ENCODE measurements around the gene NT5C2. TPM values are rescaled to one million over a fixed set of nuclear protein-coding genes. Genes with fewer than 3 reads are reported as not detected.
A peak's percentile ranks its signal among the peaks of the same experiment; 100 is the strongest.
"Not testable (repeated sequence)": the region's sequence is repeated elsewhere in the genome, so short reads cannot be mapped to it uniquely, and the experiment has no call there.

NT5C2 gene
- total and polyA plus RNA-seq, 2 donors (not counting 1 experiment from before 2014, with no cell fraction given): 74.3 to 82.2 TPM

- peak; percentile 86 to 94 for DNase-seq (ENCODE audit: low read depth in 2 of 2)
- H3K27ac ChIP-seq (ENCODE audit: insufficient read depth, low read length): no peak overlapping the region
- no peaks in the 10 kb centered on the region for H3K9me3 ChIP-seq (ENCODE audit: control insufficient read depth, insufficient read depth, low read depth, low read length)
- no peak overlapping the region for H2AFZ ChIP-seq (ENCODE audit: low read length)
- H3K36me3 ChIP-seq (ENCODE audit: control insufficient read depth, insufficient read depth, low read length): no peaks in the 10 kb centered on the region
- TF ChIP-seq, protein P1, sequence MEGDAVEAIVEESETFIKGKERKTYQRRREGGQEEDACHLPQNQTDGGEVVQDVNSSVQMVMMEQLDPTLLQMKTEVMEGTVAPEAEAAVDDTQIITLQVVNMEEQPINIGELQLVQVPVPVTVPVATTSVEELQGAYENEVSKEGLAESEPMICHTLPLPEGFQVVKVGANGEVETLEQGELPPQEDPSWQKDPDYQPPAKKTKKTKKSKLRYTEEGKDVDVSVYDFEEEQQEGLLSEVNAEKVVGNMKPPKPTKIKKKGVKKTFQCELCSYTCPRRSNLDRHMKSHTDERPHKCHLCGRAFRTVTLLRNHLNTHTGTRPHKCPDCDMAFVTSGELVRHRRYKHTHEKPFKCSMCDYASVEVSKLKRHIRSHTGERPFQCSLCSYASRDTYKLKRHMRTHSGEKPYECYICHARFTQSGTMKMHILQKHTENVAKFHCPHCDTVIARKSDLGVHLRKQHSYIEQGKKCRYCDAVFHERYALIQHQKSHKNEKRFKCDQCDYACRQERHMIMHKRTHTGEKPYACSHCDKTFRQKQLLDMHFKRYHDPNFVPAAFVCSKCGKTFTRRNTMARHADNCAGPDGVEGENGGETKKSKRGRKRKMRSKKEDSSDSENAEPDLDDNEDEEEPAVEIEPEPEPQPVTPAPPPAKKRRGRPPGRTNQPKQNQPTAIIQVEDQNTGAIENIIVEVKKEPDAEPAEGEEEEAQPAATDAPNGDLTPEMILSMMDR (conservative IDR thresholded peaks at IDR 0.05 in 1 of 2, IDR thresholded peaks at IDR 0.05 in 1 of 2; ENCODE audit: low read depth in 1 of 2, low read length in 2 of 2): no peak
- no peak for TF ChIP-seq EZH2 (IDR thresholded peaks at IDR 0.05; ENCODE audit: low read length, missing control alignments)
- no peaks in the 10 kb centered on the region for H3K27me3 ChIP-seq (ENCODE audit: control insufficient read depth, insufficient read depth, low read length)
- peaks cover 10% of the 10 kb centered on the region for H3K4me1 ChIP-seq (ENCODE audit: control insufficient read depth, extremely low read depth, insufficient read depth, low read length)
- H3K79me2 ChIP-seq (ENCODE audit: control insufficient read depth, insufficient read depth, low read length): peaks cover 6% of the 10 kb centered on the region
- H3K4me3 ChIP-seq (replicated peaks in 1 of 4; ENCODE audit: control extremely low read depth in 1 of 4, insufficient read depth in 1 of 4, low read depth in 3 of 4, low read length in 4 of 4): no peak overlapping the region
- H4K20me1 ChIP-seq (ENCODE audit: control insufficient read depth, extremely low read depth, insufficient read depth, low read length): no peaks in the 10 kb centered on the region
- peak overlapping the region; percentile 46 for H3K4me2 ChIP-seq (ENCODE audit: extremely low read depth, insufficient read depth, low read length)
- H3K9ac ChIP-seq (ENCODE audit: insufficient read depth, low read length): no peak overlapping the region
Measured at GRCh38 chr10:103145860-103146466, 47.1 kb downstream of the NT5C2 start.

DNA sequence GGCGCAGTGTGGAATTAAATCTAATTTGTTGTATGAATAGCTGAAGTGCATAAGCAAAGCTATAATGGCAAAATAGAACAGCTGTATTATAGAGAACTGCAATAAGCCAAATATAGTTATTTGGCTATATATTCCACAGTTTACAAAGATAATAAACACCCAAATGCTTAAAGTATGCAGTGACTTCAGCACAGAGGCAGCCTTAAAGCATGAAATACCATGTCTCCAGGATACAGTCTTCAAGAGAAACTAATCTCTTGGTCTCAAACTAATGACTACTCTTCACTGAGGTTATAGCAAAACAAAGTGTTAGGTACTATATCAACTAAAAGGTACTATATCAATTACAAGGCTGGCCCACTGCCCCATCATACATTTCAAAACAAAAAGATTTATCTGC lies 48.0 kb downstream of the NT5C2 start:
- TF ChIP-seq, protein P1 (conservative IDR thresholded peaks at IDR 0.05 in 1 of 2, IDR thresholded peaks at IDR 0.05 in 1 of 2; ENCODE audit: low read depth in 1 of 2, low read length in 2 of 2): no peak
- TF ChIP-seq EZH2 (IDR thresholded peaks at IDR 0.05; ENCODE audit: low read length, missing control alignments): no peak
- H3K27ac ChIP-seq (ENCODE audit: insufficient read depth, low read length): peak overlapping the region; percentile 26
- peaks cover 10% of the 10 kb centered on the region for H3K4me1 ChIP-seq (ENCODE audit: control insufficient read depth, extremely low read depth, insufficient read depth, low read length)
- no peaks in the 10 kb centered on the region for H3K9me3 ChIP-seq (ENCODE audit: control insufficient read depth, insufficient read depth, low read depth, low read length)
- DNase-seq (ENCODE audit: low read depth in 2 of 2): peak; percentile 71 to 82
- H3K36me3 ChIP-seq (ENCODE audit: control insufficient read depth, insufficient read depth, low read length): no peaks in the 10 kb centered on the region
- H3K27me3 ChIP-seq (ENCODE audit: control insufficient read depth, insufficient read depth, low read length): no peaks in the 10 kb centered on the region
- H4K20me1 ChIP-seq (ENCODE audit: control insufficient read depth, extremely low read depth, insufficient read depth, low read length): no peaks in the 10 kb centered on the region
- peak overlapping the region in 1 of 4 experiments; percentile 5 for H3K4me3 ChIP-seq (replicated peaks in 1 of 4; ENCODE audit: control extremely low read depth in 1 of 4, insufficient read depth in 1 of 4, low read depth in 3 of 4, low read length in 4 of 4)
- H2AFZ ChIP-seq (ENCODE audit: low read length): no peak overlapping the region
- H3K9ac ChIP-seq (ENCODE audit: insufficient read depth, low read length): no peak overlapping the region
- peak overlapping the region; percentile 52 for H3K4me2 ChIP-seq (ENCODE audit: extremely low read depth, insufficient read depth, low read length)
- H3K79me2 ChIP-seq (ENCODE audit: control insufficient read depth, insufficient read depth, low read length): peaks cover 6% of the 10 kb centered on the region

- no peak for TF ChIP-seq EZH2 (IDR thresholded peaks at IDR 0.05; ENCODE audit: low read length, missing control alignments)
- TF ChIP-seq, protein P1 (conservative IDR thresholded peaks at IDR 0.05 in 1 of 2, IDR thresholded peaks at IDR 0.05 in 1 of 2; ENCODE audit: low read depth in 1 of 2, low read length in 2 of 2): no peak
- Histone ChIP-seq H2AFZ (ENCODE audit: low read length) (no peak overlapping the region), H4K20me1 (ENCODE audit: control insufficient read depth, extremely low read depth, insufficient read depth, low read length) (no peaks in the 10 kb centered on the region), H3K4me1 (ENCODE audit: control insufficient read depth, extremely low read depth, insufficient read depth, low read length) (peaks cover 10% of the 10 kb centered on the region), H3K9ac (ENCODE audit: insufficient read depth, low read length) (no peak overlapping the region), H3K9me3 (ENCODE audit: control insufficient read depth, insufficient read depth, low read depth, low read length) (no peaks in the 10 kb centered on the region), H3K27ac (ENCODE audit: insufficient read depth, low read length) (no peak overlapping the region), H3K36me3 (ENCODE audit: control insufficient read depth, insufficient read depth, low read length) (no peaks in the 10 kb centered on the region), H3K79me2 (ENCODE audit: control insufficient read depth, insufficient read depth, low read length) (peaks cover 6% of the 10 kb centered on the region), H3K27me3 (ENCODE audit: control insufficient read depth, insufficient read depth, low read length) (no peaks in the 10 kb centered on the region), H3K4me3 (replicated peaks in 1 of 4; ENCODE audit: control extremely low read depth in 1 of 4, insufficient read depth in 1 of 4, low read depth in 3 of 4, low read length in 4 of 4) (no peak overlapping the region), H3K4me2 (ENCODE audit: extremely low read depth, insufficient read depth, low read length) (no peak overlapping the region)
- no peak for DNase-seq (ENCODE audit: low read depth in 2 of 2)
Measured at GRCh38 chr10:103144041-103144440, 49.0 kb downstream of the NT5C2 start.

- not testable (repeated sequence) for H3K4me3 ChIP-seq (replicated peaks in 1 of 4; ENCODE audit: control extremely low read depth in 1 of 4, insufficient read depth in 1 of 4, low read depth in 3 of 4, low read length in 4 of 4); H3K79me2 ChIP-seq (ENCODE audit: control insufficient read depth, insufficient read depth, low read length); H3K27ac ChIP-seq (ENCODE audit: insufficient read depth, low read length)
Measured at GRCh38 chr10:103143641-103144040, 49.4 kb downstream of the NT5C2 start.

More at GRCh38 chr10:103143641-103144040, 49.4 kb downstream of the NT5C2 start:
- not testable (repeated sequence) for H3K9ac ChIP-seq (ENCODE audit: insufficient read depth, low read length); H3K9me3 ChIP-seq (ENCODE audit: control insufficient read depth, insufficient read depth, low read depth, low read length); DNase-seq (ENCODE audit: low read depth in 2 of 2); H3K27me3 ChIP-seq (ENCODE audit: control insufficient read depth, insufficient read depth, low read length); H3K4me2 ChIP-seq (ENCODE audit: extremely low read depth, insufficient read depth, low read length); H2AFZ ChIP-seq (ENCODE audit: low read length); H4K20me1 ChIP-seq (ENCODE audit: control insufficient read depth, extremely low read depth, insufficient read depth, low read length); H3K36me3 ChIP-seq (ENCODE audit: control insufficient read depth, insufficient read depth, low read length)
- H3K4me1 ChIP-seq (ENCODE audit: control insufficient read depth, extremely low read depth, insufficient read depth, low read length): peaks cover 10% of the 10 kb centered on the region

Measured in fibroblast of lung (primary cell).